NCI-H2171 treated with DMSO at 0.1 percent for 48 hours (cell line): ENCODE results near the gene ASTL.
"Not testable (repeated sequence)": the region's sequence is repeated elsewhere in the genome, so short reads cannot be mapped to it uniquely, and the experiment has no call there.

Experiments
- DNase-seq: peaks from one replicate; lab custom pipeline; 2025; lab: John Stamatoyannopoulos, UW

ASTL gene

GRCh38 chr2:96138179-96139145, at the start of gene ASTL:
Gene ASTL (minus strand): TSS chr2:96138502. CDS start chr2:96138436, 66 bp downstream.
- peak; percentile 12 for DNase-seq

GRCh38 chr2:96186562-96186961, 48.3 kb upstream of the ASTL start:
- no peak for DNase-seq

GRCh38 chr2:96185516-96185915, 47.2 kb upstream of the ASTL start:
- DNase-seq, result no peak

- DNase-seq, result no peak
Observed at GRCh38 chr2:96184989-96185388, 46.7 kb upstream of the ASTL start.

GRCh38 chr2:96184188-96184587, 45.9 kb upstream of the ASTL start:
- DNase-seq, result no peak

GRCh38 chr2:96181529-96181928, 43.2 kb upstream of the ASTL start:
- no peak for DNase-seq

- no peak for DNase-seq
Observed at GRCh38 chr2:96180521-96180920, 42.2 kb upstream of the ASTL start.

GRCh38 chr2:96180002-96180401, 41.7 kb upstream of the ASTL start:
- no peak for DNase-seq

- DNase-seq, result no peak
Observed at GRCh38 chr2:96176661-96177060, 38.4 kb upstream of the ASTL start.

GRCh38 chr2:96175951-96176350, 37.6 kb upstream of the ASTL start:
- no peak for DNase-seq

- peak; percentile 80 for DNase-seq
Observed at GRCh38 chr2:96174251-96175144, 36.2 kb upstream of the ASTL start.

- DNase-seq, result no peak
Observed at GRCh38 chr2:96171831-96172230, 33.5 kb upstream of the ASTL start.

GRCh38 chr2:96170626-96171025, 32.3 kb upstream of the ASTL start:
- no peak for DNase-seq

GRCh38 chr2:96169868-96170507, 31.7 kb upstream of the ASTL start:
- no peak for DNase-seq

- no peak for DNase-seq
Observed at GRCh38 chr2:96167407-96168013, 29.2 kb upstream of the ASTL start.

- DNase-seq, result no peak
Observed at GRCh38 chr2:96164459-96165184, 26.3 kb upstream of the ASTL start.

- DNase-seq, result no peak
Observed at GRCh38 chr2:96163768-96164429, 25.6 kb upstream of the ASTL start.

- DNase-seq, result no peak
Observed at GRCh38 chr2:96163415-96163767, 25.1 kb upstream of the ASTL start.

- DNase-seq, result no peak
Observed at GRCh38 chr2:96161898-96162297, 23.6 kb upstream of the ASTL start.

- not testable (repeated sequence) for DNase-seq
Observed at GRCh38 chr2:96160366-96160765, 22.1 kb upstream of the ASTL start.
